AG09319 (cell line): ENCODE measurements around the gene CLDN34.

Experiments used
- DNase-seq: peaks from one replicate; pipeline ENCODE4 v3.0.0-alpha.2; 2010; ENCODE audit warnings: low read depth; ENCODE audit errors: extremely low read depth
- TF ChIP-seq, protein P1 (sequence below): IDR thresholded peaks from 2 replicates; pipeline ENCODE4 v1.5.1; 2011; ENCODE audit warnings: low read depth, mild to moderate bottlenecking, inconsistent platforms, low read length, moderate library complexity

Gene CLDN34

GRCh38 chrX:9992061-9992460 is 24.9 kb downstream of the CLDN34 start:
- no peak for DNase-seq
- TF ChIP-seq, protein P1, sequence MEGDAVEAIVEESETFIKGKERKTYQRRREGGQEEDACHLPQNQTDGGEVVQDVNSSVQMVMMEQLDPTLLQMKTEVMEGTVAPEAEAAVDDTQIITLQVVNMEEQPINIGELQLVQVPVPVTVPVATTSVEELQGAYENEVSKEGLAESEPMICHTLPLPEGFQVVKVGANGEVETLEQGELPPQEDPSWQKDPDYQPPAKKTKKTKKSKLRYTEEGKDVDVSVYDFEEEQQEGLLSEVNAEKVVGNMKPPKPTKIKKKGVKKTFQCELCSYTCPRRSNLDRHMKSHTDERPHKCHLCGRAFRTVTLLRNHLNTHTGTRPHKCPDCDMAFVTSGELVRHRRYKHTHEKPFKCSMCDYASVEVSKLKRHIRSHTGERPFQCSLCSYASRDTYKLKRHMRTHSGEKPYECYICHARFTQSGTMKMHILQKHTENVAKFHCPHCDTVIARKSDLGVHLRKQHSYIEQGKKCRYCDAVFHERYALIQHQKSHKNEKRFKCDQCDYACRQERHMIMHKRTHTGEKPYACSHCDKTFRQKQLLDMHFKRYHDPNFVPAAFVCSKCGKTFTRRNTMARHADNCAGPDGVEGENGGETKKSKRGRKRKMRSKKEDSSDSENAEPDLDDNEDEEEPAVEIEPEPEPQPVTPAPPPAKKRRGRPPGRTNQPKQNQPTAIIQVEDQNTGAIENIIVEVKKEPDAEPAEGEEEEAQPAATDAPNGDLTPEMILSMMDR, result no peak

- TF ChIP-seq, protein P1, result no peak
- no peak for DNase-seq
These were observed 25.6 kb downstream of the CLDN34 start for GRCh38 chrX:9992724-9993123.

DNA sequence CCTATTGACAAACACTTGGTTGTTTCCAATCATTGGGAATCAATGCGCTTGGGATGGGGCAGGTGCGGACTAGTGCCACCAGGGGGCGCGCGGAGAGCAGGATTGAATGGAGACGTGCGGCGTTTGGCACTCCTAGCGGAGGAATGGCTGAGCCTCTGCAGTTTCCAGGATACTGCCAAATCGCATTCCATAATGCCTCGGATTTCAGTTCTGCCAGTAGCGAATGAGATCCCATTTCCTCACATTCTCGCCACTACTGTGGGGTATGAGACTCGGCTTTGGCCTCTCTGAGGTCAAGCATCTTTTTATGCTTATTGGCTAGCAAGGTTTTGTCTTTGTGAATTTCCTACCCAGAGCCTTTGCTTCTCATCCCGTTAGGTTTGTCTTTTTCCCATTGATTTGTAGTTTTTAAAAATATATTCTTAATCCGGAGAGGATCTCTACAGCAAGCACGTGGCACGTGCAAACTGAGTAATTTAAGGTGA is 28.7 kb downstream of the CLDN34 start:
- TF ChIP-seq, protein P1, result peak; percentile 86

GRCh38 chrX:9997041-9997440 is 29.9 kb downstream of the CLDN34 start:
- no peak for DNase-seq
- TF ChIP-seq, protein P1, result no peak

More for the DNA sequence above, 28.7 kb downstream of the CLDN34 start:
- peak; percentile 63 for DNase-seq

DNA sequence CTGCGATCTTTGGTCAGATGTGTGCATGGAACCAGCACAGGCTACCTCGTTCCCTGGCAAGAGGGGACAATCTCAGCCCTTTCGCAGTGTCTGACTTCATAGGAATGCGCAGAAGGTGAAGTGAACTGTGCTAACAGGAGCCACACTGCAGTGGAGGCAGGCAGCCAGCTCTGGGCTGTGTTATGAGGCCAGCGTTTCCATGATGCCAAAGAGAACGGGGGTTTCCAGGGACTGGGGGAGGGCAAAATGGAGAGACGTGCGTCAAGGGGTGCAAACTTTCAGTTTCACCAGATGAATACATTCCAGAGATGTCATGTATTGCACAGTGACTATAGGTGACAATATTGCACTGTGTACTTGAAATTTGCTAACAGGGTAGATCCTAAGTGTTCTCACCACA is 30.4 kb downstream of the CLDN34 start:
- no peak for DNase-seq
- TF ChIP-seq, protein P1, result no peak

- TF ChIP-seq, protein P1, result no peak
- no peak for DNase-seq
These were observed 34.3 kb downstream of the CLDN34 start for GRCh38 chrX:10001496-10001895.

DNA sequence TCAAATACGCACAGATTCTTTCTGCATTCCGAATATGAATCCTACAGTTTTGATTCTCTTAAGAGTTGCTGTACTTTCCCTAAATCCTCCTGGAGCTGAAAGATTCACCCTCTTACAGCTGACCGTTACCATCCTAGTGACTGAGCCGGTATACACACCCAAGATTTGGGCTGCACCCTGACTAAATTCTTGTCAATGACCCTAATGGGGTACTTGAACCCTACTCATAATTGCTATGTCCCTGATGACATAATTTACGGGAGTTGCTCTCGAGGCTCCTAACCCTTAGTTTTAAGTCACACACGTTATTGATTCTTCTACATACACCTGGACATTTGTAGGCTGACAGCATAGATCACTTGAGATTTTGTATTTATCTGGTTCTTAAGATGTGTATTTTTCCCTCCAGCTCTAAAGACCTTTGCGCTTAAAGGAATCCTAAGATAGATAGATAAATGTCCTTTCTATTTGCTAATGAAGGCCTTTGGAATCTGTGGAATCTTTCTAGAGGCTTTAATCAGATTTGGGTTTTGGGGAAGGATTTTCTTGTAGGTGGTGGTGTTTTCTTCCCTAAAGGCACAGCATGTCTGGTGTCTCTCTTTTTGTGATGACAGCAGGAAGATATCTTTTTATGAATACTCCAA is 37.8 kb downstream of the CLDN34 start:
- TF ChIP-seq, protein P1, result no peak
- DNase-seq, result no peak
